HG03135 (cell line): ENCODE data around the gene STEAP3.

Source experiments
- ATAC-seq: cut with Tn5 transposase; IDR thresholded peaks from one replicate; pipeline ENCODE4 v1.9.1; 2021; ENCODE audit warnings: mild to moderate bottlenecking, moderate library complexity; ENCODE audit not compliant: unreplicated experiment

STEAP3 gene

GRCh38 chr2:119197529-119198239 is 25.9 kb upstream of the STEAP3 start:
- no peak for ATAC-seq

DNA sequence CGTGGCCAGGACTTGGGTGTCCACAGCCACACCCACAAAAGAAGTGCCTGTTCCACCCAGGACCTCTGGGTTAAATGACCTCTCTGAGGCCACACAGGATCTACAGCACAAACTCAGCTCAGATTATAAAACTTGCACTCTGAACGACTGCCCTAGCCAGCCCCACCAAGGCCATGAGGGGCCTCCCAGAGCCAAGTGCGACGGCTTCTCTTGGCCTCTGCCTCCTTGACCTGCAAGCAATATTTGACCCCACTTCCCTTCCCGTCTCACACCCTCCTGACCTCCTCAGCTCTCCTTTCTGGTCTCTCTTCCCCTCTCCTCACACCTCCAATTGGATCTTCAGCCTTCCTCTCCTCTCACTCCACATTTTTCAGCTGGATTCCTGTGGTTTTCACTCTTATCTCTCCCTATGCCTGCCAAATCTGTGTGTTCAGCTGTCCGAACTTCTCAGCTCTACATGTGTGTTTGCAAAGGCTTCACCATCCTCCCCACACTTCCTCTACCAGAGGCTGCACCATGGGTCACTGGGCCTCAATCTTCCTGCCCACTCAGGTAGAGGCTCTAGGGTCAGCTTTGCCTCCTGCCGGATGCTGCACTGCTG is 25.3 kb upstream of the STEAP3 start:
- no peak for ATAC-seq

GRCh38 chr2:119201815-119202214 is 21.8 kb upstream of the STEAP3 start:
- no peak for ATAC-seq

DNA sequence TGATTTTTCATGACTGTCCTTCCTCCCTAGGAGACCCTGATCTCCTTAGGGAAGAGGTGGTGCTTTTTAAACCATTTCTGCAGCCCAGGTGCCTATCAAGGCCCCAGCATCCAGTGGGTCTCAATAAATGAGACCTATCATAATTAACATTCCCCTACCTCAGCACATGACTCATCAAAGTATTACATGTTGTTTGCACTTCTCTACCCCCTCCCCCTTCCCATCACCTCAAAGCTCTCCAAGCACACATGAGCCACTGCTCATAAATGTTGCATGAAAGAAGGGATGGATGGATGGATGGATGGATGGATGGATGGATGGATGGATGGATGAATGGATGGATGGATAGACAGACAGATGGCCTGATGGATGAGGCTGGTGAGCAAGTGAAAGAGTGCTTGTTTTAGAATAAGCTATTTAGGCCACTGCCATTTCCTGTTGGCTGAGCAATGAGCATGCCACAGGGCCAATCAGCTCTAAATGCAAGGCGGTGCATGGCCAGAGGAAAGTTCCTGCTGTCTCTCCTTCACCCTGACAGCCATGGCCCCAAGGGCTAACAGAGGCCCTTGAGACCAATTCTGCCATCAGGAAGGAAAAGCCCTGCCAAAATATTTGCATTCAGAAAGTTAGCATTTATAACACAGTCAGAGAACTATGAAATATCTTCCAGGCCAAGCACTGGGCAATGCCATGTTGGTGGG is 20.9 kb upstream of the STEAP3 start:
- no peak for ATAC-seq

DNA sequence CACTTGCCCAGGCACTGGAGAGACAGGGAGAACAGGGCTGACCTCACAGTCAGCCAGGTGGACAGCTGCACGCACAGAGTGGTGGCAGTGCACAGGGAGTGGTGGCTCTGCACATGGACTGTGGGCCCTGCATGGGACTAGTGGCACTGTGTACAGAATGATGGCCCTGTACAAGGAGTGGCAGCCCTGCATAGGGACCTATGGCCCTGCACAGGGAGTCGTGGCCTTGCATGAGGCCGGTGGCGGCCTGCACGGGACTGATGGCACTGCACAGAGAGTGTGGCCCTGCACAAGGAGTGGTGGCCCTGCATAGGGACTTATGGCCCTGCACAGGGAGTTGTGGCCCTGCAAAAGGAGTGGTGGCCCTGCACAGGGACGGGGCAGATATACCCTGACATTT is 19.1 kb upstream of the STEAP3 start:
- no peak for ATAC-seq

DNA sequence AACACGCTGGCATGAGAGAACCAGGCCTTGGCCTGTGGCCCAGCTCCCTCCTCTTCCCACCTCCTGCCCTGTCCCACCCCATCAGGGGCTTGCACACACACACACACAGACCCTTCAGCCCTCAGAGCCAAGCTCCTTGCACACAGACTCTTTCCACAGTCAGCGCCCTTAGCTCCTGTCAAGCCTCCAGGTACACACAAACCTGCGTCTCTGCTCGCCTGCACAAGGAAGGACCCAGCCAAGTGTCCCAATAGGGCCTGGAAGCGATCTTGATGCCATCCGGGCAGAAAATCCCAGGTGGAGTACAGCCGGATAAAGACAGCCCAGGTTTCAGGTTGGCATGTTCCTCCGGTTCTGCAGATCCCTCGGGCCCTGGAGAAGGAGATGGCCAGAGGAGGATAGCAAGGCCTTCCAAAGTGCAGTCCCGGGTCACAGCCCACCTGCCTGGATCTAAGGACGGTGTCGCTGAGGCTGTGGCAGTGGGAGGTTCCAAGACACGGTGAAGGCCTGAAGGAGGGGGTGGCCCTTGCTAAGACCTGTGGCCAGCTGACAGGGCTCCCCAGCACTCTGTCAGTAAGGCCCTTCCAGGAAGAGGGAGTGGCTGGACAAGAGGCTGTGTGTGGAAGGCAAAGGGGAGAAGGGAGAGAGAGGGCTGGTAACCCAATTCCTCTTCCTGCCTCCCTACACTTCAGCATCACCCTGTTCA is 18.5 kb upstream of the STEAP3 start:
- ATAC-seq: no peak

DNA sequence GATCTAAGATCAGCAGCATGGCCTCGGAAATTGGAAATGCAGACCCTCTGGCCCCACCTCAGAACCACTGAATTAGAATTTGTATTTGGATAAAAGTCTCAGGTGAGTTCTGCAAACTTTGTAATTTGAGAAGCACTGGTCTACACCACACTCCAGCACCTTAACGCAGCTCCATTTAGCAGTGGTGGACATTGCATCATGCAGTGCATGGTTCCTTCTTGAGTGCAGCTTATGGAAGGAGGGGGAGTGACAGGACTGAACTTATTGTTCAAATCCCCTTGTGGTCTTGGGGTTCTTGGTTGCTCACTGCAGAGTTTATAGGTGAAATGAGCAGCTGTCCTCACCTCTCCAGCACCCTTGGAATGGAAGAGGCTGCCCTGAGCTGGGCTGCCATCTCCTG is 17.4 kb upstream of the STEAP3 start:
- no peak for ATAC-seq

- ATAC-seq: no peak
Measured at GRCh38 chr2:119207447-119207846, 16.2 kb upstream of the STEAP3 start.

- ATAC-seq: no peak
Measured at GRCh38 chr2:119208791-119209203, 14.8 kb upstream of the STEAP3 start.

DNA sequence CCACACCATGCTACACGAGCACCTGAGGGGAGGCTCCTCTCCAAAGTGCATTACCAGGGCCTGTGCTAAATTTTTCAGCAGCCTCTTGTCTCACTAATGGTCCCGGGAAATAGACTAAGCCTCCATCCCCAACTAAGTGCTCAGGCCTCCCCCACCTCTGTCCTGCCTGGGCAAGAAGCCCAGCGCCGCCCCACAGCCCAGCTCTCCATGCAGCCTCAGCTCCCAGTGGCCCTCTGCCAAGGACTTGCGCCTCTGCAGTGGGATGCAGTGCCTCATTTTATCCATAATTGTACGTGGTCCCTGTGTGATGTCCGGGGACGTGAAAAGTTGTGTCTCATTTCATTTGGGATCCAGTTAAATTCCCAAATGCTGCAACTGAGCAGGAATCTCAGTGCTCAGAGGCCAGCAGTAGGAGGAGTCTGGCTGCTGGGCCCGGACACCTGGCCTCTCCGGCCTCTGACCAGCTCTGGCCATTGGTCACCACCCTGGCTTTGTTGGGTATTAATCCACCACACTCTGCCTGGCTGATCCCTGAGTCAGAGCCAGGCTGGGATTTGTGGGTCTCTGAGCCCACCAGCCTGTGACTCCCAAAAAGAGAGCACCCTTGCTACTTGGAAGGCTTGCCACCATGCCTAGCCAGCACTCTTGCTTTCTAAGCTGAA is 11.4 kb upstream of the STEAP3 start:
- ATAC-seq: no peak

DNA sequence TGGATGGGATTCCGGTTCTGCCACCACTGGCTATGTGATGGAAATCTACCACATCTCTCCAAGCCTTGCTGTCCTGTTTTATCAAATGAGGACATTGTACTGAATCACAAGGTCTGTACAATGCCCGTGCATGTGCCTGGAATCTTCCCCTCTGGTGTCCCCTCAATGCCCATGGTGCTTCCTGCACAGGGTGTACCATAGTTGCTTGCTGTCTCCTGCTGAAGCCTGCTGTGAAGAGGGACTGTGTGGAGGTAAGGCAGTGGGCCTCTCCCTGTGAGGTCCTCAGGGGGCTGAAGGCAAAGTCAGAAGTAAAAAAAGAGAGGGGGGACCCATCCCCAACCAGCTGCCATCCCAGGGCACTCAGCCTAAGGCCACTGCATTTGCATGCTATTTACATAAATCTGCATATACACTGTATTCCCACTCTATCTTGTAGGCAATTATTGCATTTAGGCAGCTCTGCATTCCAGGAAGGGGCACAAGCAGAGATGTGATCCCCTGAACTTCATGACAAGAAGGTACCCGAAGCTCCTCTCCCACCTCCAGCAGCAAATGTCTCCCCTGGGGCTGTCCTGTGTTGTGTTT is 9.1 kb upstream of the STEAP3 start:
- no peak for ATAC-seq

- ATAC-seq: no peak
Measured at GRCh38 chr2:119216994-119217393, 6.6 kb upstream of the STEAP3 start.

- ATAC-seq: no peak
Measured at GRCh38 chr2:119218478-119219064, 5.1 kb upstream of the STEAP3 start.

DNA sequence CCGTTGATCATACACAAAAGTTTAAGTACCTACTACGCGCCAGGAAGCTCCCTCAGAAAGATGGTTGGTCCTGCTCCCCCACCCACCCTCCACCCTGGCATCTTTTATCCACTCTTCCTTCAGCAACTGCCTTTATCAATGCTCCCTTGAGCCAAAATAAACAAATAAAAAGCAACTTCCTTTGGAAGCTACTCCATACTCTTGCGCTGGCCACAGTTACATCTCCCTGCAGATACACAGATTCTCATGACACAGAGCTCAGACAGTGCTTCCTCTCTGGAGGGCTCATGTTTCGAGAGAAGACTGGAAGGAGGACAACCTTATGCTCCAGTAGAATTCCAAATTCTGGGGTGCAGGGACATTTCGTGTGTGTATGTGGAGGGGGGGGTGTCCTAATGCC is 3.8 kb upstream of the STEAP3 start:
- ATAC-seq: no peak

GRCh38 chr2:119220720-119221301 is 2.8 kb upstream of the STEAP3 start:
- no peak for ATAC-seq

DNA sequence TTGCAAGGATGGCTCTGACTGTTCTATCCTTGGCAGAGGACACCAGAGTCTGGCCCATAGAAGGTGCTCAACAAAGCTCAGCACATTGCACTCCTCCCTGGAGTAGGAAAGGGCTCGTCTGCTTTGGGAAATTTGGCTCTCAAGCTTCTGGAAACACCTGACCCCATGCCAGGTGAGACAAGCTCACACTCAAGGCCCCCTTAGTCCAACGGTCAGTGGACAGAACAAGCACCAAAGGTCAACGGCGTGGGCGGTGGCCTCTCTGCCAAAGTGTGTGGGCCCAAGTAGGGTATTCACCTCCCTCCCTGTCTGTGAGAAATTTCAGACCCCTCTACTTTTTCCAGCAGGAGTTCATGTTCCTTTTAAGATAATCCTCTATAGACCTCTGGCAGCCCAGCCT is 2.0 kb upstream of the STEAP3 start:
- no peak for ATAC-seq

DNA sequence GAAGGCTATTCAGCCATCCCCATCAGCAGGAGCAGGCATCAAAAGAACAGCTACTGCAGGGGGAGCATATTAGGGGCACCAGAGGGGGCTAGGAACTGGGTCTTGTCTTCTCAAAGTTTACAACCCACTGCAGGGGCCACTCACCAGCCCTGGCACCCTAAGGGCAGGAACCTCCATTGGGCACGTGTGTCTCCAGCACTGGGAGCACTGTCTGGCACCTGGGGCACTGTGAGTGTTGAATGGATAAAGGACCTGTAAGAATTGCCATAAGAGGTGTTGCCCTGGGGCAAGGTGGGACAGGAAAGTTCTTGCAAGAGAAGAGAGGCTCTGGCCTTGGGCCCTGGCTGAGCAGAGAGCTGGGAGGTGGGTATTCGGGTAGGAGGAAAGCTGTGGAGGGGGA is 1.4 kb upstream of the STEAP3 start:
- ATAC-seq: no peak

GRCh38 chr2:119222863-119223520 is 642 bp upstream of the STEAP3 start:
- ATAC-seq: no peak

DNA sequence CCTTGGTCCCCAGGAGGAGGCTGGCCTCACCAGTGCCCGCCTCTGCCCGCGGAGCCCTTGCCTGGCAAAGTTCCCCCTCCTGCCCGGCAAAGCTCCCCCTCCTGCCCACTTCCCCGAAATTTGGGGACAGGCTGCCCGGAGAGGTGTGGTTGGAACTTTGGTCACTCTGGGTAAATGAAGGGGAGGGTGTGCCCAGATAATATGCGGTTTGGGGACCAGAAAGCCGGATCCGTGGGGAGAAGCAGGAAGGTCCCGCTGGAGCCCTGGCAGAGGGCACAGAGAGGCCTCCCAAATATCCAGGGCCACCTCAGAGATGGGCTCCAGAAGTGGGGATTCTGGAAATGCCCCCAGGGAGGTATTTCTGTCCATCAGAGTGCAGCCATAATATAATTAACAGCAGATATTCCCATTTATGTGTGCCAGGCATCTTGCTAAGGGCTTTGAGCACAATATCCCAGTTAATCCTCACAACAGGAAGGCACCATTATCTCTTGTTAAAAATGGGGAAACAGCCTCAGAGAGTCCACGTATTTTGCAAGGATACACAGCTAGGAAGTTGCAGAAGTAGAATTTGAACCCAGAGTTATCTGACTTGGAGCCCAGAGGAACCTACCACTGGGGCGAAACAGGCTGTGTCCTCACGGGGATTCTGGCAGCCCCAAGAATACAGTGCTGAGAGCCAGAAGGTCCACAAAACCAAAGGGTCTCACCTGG is 914 bp downstream of the STEAP3 start:
- ATAC-seq: no peak
